Measurements from ENCODE around the gene PAFAH1B2. TPM values are rescaled to one million over a fixed set of nuclear protein-coding genes. Genes with fewer than 3 reads are reported as not detected.

The PAFAH1B2 gene
- total RNA-seq, 1 donor from 2014 or later, result 134 TPM

- Mint-ChIP-seq H3K27ac (ENCODE audit: unreplicated experiment) (no peak overlapping the region), H3K4me3 (no peak overlapping the region)
Observed at GRCh38 chr11:117220999-117221774, 77.1 kb downstream of the PAFAH1B2 start.

GRCh38 chr11:117221775-117222517, 77.9 kb downstream of the PAFAH1B2 start:
- H3K36me3 Mint-ChIP-seq (ENCODE audit: low read depth), result peaks cover 4% of the 10 kb centered on the region
- no peaks in the 10 kb centered on the region for H3K27me3 Mint-ChIP-seq (ENCODE audit: low read depth)
- TF ChIP-seq, protein P1, sequence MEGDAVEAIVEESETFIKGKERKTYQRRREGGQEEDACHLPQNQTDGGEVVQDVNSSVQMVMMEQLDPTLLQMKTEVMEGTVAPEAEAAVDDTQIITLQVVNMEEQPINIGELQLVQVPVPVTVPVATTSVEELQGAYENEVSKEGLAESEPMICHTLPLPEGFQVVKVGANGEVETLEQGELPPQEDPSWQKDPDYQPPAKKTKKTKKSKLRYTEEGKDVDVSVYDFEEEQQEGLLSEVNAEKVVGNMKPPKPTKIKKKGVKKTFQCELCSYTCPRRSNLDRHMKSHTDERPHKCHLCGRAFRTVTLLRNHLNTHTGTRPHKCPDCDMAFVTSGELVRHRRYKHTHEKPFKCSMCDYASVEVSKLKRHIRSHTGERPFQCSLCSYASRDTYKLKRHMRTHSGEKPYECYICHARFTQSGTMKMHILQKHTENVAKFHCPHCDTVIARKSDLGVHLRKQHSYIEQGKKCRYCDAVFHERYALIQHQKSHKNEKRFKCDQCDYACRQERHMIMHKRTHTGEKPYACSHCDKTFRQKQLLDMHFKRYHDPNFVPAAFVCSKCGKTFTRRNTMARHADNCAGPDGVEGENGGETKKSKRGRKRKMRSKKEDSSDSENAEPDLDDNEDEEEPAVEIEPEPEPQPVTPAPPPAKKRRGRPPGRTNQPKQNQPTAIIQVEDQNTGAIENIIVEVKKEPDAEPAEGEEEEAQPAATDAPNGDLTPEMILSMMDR (conservative IDR thresholded peaks at IDR 0.05), result no peak
- no peaks in the 10 kb centered on the region for H3K9me3 Mint-ChIP-seq
- no peak for DNase-seq (ENCODE audit: low read depth, low spot score)
- peaks cover 35% of the 10 kb centered on the region for H3K4me1 Mint-ChIP-seq
- no peak overlapping the region for H3K4me3 Mint-ChIP-seq
- H3K27ac Mint-ChIP-seq (ENCODE audit: unreplicated experiment), result no peak overlapping the region

More at GRCh38 chr11:117220999-117221774, 77.1 kb downstream of the PAFAH1B2 start:
- no peaks in the 10 kb centered on the region for H3K9me3 Mint-ChIP-seq
- H3K36me3 Mint-ChIP-seq (ENCODE audit: low read depth), result peaks cover 2% of the 10 kb centered on the region
- peaks cover 30% of the 10 kb centered on the region for H3K4me1 Mint-ChIP-seq
- no peaks in the 10 kb centered on the region for H3K27me3 Mint-ChIP-seq (ENCODE audit: low read depth)
- TF ChIP-seq, protein P1 (conservative IDR thresholded peaks at IDR 0.05), result no peak
- DNase-seq (ENCODE audit: low read depth, low spot score), result no peak

DNA sequence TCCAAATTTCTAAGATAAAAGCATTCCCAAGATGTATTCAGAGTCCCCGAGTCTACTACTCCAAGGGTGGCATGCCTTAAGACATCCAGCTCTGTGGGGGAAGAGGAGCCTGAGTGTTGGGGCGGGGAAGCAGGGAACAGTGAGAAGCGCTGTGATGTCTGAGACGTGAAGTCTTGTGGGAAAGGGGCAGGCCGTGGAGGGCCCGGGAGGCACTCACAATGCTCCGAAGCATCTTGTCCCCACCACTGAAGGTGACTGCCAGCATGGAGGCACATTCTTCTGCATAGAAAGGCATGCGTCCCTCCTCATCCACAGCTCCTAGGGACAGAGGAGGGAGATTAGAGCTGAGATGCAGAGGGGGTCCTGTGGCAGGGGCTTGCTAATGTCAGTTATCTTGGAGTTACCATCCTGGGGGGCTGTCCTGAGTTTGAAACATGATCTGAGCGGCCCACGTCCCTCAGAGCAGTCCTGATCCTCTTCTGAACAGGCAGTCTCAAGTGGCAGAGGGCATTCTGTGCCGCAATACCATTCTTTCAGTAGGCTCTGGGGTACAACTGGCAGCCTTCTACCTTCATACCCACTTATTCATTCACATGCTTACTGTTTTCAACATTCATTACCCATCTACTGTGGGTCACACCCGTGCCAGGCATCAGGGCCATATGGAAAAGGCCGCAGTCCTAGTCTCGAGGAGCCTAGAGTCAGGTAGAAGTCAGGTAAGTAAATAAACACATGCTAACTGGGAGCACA, 79.1 kb downstream of the PAFAH1B2 start:
- H3K27me3 Mint-ChIP-seq (ENCODE audit: low read depth), result no peaks in the 10 kb centered on the region
- peak overlapping the region; percentile 27 for H3K27ac Mint-ChIP-seq (ENCODE audit: unreplicated experiment)
- H3K9me3 Mint-ChIP-seq, result no peaks in the 10 kb centered on the region
- no peak overlapping the region for H3K4me3 Mint-ChIP-seq
- DNase-seq (ENCODE audit: low read depth, low spot score), result no peak
- peaks cover 4% of the 10 kb centered on the region for H3K36me3 Mint-ChIP-seq (ENCODE audit: low read depth)
- TF ChIP-seq, protein P1 (conservative IDR thresholded peaks at IDR 0.05), result no peak
- peaks cover 35% of the 10 kb centered on the region for H3K4me1 Mint-ChIP-seq

DNA sequence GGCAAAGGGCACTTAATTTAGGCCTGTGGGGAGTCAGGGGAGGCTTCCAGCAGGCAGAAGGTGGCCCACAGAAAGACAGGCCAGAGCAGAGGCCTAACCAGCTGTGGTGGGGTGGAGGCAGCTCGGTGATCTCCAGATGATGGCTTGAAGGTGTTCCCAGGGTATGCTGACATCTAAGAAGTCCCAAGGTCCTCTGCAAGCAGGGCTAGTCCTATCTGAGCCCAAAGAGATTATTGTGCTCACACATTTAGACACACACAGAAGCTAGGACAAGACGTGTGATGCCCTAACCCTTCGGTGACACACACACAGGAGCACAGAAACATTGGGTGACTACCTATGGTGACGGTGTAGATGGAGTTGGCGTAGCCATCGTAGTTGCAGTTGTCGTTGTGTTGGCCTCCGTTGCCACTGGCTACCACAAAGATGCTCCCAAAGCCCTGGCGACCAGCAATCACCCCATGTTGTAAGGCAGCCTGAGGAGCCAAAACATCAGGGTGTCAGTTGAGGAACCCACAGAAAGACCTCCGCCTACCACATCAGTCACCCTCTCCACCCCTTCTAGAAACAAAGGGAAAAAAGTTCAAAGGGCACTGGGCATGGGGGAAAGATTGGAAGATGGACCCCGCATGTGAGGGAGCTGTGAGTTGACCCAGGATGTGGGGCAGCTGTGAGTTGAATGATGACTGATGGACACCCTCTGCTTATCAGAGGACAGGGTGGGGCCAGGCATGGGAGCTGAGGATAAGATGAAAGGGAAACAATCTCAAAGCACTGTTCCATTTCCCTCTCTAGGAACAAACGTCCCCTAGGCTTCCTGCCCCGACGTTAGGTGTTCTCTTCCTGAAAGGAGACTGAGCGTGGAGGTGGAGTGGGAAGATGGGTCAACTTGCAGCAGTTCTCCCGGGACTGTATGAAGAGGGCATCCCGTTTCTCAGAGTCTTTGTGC, 79.9 kb downstream of the PAFAH1B2 start:
- H3K4me1 Mint-ChIP-seq, result peaks cover 30% of the 10 kb centered on the region
- TF ChIP-seq, protein P1 (conservative IDR thresholded peaks at IDR 0.05), result no peak
- peak overlapping the region; percentile 10 for H3K4me3 Mint-ChIP-seq
- peaks cover 2% of the 10 kb centered on the region for H3K36me3 Mint-ChIP-seq (ENCODE audit: low read depth)
- no peaks in the 10 kb centered on the region for H3K9me3 Mint-ChIP-seq
- H3K27me3 Mint-ChIP-seq (ENCODE audit: low read depth), result no peaks in the 10 kb centered on the region
- H3K27ac Mint-ChIP-seq (ENCODE audit: unreplicated experiment), result peak overlapping the region; percentile 12
- no peak for DNase-seq (ENCODE audit: low read depth, low spot score)
